Gastrocnemius medialis (tissue), 4 donors: Measurements from ENCODE around the gene RNF167. TPM values are rescaled to one million over a fixed set of nuclear protein-coding genes. Genes with fewer than 3 reads are reported as not detected.
A peak's percentile ranks its signal among the peaks of the same experiment; 100 is the strongest.

ENCODE experiments used
- ATAC-seq, 2 donors: fragments of 150-250 bp; one replicate each; pipeline ENCODE4 v1.9.1; 2016
- DNase-seq, 2 donors: peaks; one replicate each; pipeline ENCODE4 v3.0.0-alpha.2; 2019
- H3K27ac ChIP-seq, 4 donors: fragments of 200-600 bp; sonication (generic); 1 replicate in 1 of 4; 2 replicates in 3 of 4; pipeline ENCODE4 v1.5.1; 2016 to 2018; ENCODE audit warnings: mild to moderate bottlenecking in 2 of 4, moderate library complexity in 1 of 4
- H3K27me3 ChIP-seq, 3 donors: fragments of 200-600 bp; sonication (generic) in 2 of 3; 1 replicate in 1 of 3; 2 replicates in 2 of 3; pipeline versions ENCODE4 v1.5.1 to v1.6.0; 2016 to 2019; ENCODE audit warnings: mild to moderate bottlenecking in 1 of 3, moderate library complexity in 1 of 3
- H3K36me3 ChIP-seq, 2 donors: fragments of 200-600 bp; sonication (generic) in 1 of 2; one replicate each; pipeline ENCODE4 v1.5.1; 2017 to 2018
- H3K4me1 ChIP-seq, 2 donors: fragments of 200-600 bp; sonication (generic) in 1 of 2; one replicate each; pipeline ENCODE4 v1.5.1; 2016 to 2017; ENCODE audit warnings: mild to moderate bottlenecking in 2 of 2
- H3K4me3 ChIP-seq, 4 donors: fragments of 200-600 bp; sonication (generic) in 3 of 4; 1 replicate in 1 of 4; 2 replicates in 3 of 4; pipeline ENCODE4 v1.5.1; 2016 to 2019; ENCODE audit warnings: mild to moderate bottlenecking in 2 of 4
- H3K9me3 ChIP-seq, 3 donors: fragments of 200-600 bp; sonication (generic) in 2 of 3; 1 replicate in 1 of 3; 2 replicates in 2 of 3; pipeline ENCODE4 v1.5.1; 2016 to 2019
- POLR2A ChIP-seq, 2 donors: fragments of 450-650 bp; IDR thresholded peaks; one replicate each; pipeline ENCODE4 v1.6.1; 2017; ENCODE audit warnings: antibody characterized with exemption in 2 of 2, mild to moderate bottlenecking in 2 of 2, moderate library complexity in 2 of 2
- in situ Hi-C, 4 donors: fragments of 200-750 bp; cut with MboI; loops; one replicate each; pipeline versions ENCODE4 v1.15.0 to v1.8.0; 2017; ENCODE audit warnings: low sequenced_read_pairs in 4 of 4
- intact Hi-C: fragments of 100-400 bp; cut with DNase I; formaldehyde crosslinking; loops from one replicate; pipeline ENCODE4 v1.15.1; 2023; ENCODE audit warnings: low total_unique reads
- total RNA-seq, 4 donors: library from RNA; depleted of rRNA; stranded (reverse); fragments of >200 nt; gene quantifications; one replicate each; pipeline versions ENCODE4 v1.1.0 to v1.2.3, GENCODE V29; 2016
- TF ChIP-seq, protein P1 (sequence below), 5 experiments: fragments of 450-650 bp in 3 of 5; fragments of 200-600 bp in 2 of 5; sonication (generic) in 2 of 5; IDR thresholded peaks in 4 of 5; conservative IDR thresholded peaks in 1 of 5; 1 replicate in 4 of 5; 2 replicates in 1 of 5; pipeline ENCODE4 v1.5.1; 2016 to 2019; ENCODE audit warnings: antibody characterized with exemption in 5 of 5, mild to moderate bottlenecking in 3 of 5, moderate library complexity in 3 of 5

Gene RNF167
- total RNA-seq, 4 donors from 2014 or later: 51.2 to 99.5 (median 75.2) TPM

DNA sequence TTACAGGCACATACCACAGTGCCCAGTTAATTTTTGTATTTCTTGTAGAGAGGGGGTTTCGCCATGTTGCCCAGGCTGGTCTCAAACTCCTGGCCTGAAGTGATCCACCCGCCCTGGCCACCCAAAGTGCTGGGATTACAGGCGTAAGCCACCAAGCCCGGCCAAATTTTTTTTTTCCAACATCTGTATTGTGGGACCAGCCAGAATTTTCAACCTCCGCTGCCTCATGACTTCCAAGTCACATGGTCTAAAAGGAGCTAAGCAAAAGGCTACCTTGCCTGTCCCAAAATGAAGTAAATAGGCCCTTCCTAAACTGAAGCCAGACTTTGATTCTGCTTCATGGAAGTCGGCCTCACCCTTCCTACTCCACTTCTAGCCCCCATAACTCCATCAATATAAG, 31.8 kb downstream of the RNF167 start:
- intact Hi-C loops: no loop called here
- H3K4me3 ChIP-seq: no peak overlapping the region
- no peak for ATAC-seq
- H3K27me3 ChIP-seq: no peaks in the 10 kb centered on the region
- no peaks in the 10 kb centered on the region for H3K9me3 ChIP-seq
- H3K4me1 ChIP-seq: peaks cover 41 to 55% of the 10 kb centered on the region in 2 donors
- in situ Hi-C loops: no loop called here
- H3K36me3 ChIP-seq: peaks cover 0 to 45% of the 10 kb centered on the region in 2 donors
- no peak for TF ChIP-seq POLR2A (IDR thresholded peaks at IDR 0.05)
- TF ChIP-seq, protein P1, sequence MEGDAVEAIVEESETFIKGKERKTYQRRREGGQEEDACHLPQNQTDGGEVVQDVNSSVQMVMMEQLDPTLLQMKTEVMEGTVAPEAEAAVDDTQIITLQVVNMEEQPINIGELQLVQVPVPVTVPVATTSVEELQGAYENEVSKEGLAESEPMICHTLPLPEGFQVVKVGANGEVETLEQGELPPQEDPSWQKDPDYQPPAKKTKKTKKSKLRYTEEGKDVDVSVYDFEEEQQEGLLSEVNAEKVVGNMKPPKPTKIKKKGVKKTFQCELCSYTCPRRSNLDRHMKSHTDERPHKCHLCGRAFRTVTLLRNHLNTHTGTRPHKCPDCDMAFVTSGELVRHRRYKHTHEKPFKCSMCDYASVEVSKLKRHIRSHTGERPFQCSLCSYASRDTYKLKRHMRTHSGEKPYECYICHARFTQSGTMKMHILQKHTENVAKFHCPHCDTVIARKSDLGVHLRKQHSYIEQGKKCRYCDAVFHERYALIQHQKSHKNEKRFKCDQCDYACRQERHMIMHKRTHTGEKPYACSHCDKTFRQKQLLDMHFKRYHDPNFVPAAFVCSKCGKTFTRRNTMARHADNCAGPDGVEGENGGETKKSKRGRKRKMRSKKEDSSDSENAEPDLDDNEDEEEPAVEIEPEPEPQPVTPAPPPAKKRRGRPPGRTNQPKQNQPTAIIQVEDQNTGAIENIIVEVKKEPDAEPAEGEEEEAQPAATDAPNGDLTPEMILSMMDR (IDR thresholded peaks at IDR 0.05 in 4 of 5, conservative IDR thresholded peaks at IDR 0.05 in 1 of 5): no peak
- peak overlapping the region; percentile 88 to 95 (median 94) for H3K27ac ChIP-seq
- DNase-seq: peak in 1 of 2 donors; percentile 18

DNA sequence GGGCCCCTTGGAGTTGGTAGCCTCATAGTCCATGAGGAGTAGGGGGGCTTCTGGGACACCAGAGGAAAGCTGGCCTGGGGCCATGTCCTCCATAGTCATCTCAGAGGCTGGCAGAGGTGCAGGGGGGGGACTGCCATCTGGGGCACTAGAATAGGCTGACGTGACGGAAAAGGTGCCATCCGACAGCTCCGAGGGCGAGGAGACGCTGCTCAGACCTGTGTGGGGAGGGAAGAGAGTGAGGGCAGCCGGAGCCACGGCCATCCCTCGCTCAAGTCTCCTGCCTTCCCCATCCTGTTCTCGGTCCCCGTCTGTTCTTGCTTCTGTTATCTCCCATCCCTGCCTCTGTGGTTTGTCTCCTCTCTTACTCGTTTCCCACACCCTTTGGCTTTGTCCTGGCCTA, 32.3 kb downstream of the RNF167 start:
- intact Hi-C loops (no loop called here), in situ Hi-C loops (no loop called here)
- no peak for TF ChIP-seq POLR2A (IDR thresholded peaks at IDR 0.05)
- TF ChIP-seq, protein P1 (IDR thresholded peaks at IDR 0.05 in 4 of 5, conservative IDR thresholded peaks at IDR 0.05 in 1 of 5): no peak
- DNase-seq (peak in 1 of 2 donors; percentile 22), ATAC-seq (no peak)
- no peaks in the 10 kb centered on the region for H3K9me3 ChIP-seq
- H3K27ac ChIP-seq: peak overlapping the region; percentile 88 to 95 (median 94)
- peaks cover 0 to 50% of the 10 kb centered on the region in 2 donors for H3K36me3 ChIP-seq
- no peak overlapping the region for H3K4me3 ChIP-seq
- no peaks in the 10 kb centered on the region for H3K27me3 ChIP-seq
- peaks cover 41 to 55% of the 10 kb centered on the region in 2 donors for H3K4me1 ChIP-seq

DNA sequence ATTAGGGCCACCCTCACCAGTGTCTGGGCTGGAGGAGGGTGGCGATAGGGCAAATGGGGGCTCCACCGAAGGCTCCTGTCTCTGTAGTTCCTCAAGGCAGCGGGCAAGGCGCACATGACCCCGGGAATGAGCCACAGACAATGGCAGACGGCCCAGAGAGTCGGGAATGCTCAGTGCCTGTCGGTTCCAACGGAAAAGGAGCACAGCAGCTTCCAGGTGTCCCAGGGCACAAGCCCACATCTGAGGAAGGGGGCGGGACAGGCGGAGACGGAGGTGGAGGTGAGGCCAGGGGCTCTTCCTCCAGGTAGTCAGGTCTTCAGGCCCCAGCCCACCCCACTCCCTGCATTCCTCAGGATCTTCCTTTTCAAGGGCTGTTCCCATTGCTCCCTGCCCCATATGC, 32.7 kb downstream of the RNF167 start:
- Histone ChIP-seq H3K27ac (peak overlapping the region; percentile 88 to 95 (median 94)), H3K4me3 (no peak overlapping the region), H3K36me3 (peaks cover 0 to 54% of the 10 kb centered on the region in 2 donors), H3K27me3 (no peaks in the 10 kb centered on the region), H3K4me1 (peaks cover 41 to 55% of the 10 kb centered on the region in 2 donors), H3K9me3 (no peaks in the 10 kb centered on the region)
- ATAC-seq (no peak), DNase-seq (peak in 1 of 2 donors; percentile 70)
- TF ChIP-seq, protein P1 (IDR thresholded peaks at IDR 0.05 in 4 of 5, conservative IDR thresholded peaks at IDR 0.05 in 1 of 5): no peak
- no peak for TF ChIP-seq POLR2A (IDR thresholded peaks at IDR 0.05)
- intact Hi-C loops (no loop called here), in situ Hi-C loops (no loop called here)

DNA sequence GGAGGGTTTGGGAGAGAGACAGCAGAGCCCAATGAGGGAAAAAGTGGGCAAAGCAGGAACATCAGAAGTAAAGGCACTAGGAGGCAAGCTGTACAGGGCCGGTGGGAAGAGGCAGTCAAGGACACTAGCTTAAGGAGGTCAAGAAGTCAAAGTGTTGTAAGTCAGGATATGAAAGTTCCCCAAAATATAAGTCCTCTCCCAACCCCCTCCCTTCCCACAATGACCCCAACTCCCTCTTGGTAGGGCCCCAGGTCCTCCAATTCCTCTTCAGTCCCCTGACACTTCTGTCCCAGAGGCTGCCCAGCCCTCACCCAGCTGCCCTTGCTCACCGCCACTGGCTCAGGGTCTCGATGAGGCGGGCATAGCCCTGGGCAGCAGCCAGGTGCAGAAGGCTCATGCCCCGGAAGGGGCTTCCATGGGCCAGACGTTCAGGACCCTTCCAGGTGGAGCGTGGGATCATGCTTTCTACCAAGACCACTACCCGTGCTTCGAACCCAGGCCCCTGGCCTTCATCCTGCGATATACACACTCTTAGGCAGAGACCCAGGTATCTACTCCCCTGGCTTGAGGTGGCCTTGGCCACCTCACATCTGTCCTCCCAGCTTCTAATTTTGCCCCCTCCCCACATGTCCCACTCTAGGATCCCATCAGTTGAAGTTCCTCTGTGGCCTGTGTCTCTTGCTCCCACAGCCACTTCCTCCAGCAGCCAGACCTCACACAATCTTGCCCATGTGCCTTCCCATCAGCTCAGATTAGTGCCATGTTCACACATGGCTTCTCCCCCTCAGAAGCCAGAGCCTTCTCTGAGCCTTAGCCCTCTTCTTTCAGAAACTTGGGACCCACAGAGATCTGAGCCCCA, 33.4 kb downstream of the RNF167 start:
- H3K4me3 ChIP-seq: peak overlapping the region in 2 of 4 donors; percentile 6 to 14
- TF ChIP-seq, protein P1 (IDR thresholded peaks at IDR 0.05 in 4 of 5, conservative IDR thresholded peaks at IDR 0.05 in 1 of 5): no peak
- no peak for TF ChIP-seq POLR2A (IDR thresholded peaks at IDR 0.05)
- H3K9me3 ChIP-seq: no peaks in the 10 kb centered on the region
- DNase-seq (no peak), ATAC-seq (peak; percentile 1 to 15)
- peak overlapping the region; percentile 88 to 95 (median 94) for H3K27ac ChIP-seq
- peaks cover 0 to 62% of the 10 kb centered on the region in 2 donors for H3K36me3 ChIP-seq
- H3K4me1 ChIP-seq: peaks cover 34 to 49% of the 10 kb centered on the region in 2 donors
- in situ Hi-C loops (no loop called here), intact Hi-C loops (loop anchor here (1.0 kb wide), 1 partner anchor 28 kb away; no protein-coding TSS in a partner anchor)
- no peaks in the 10 kb centered on the region for H3K27me3 ChIP-seq
